Neural cell (in vitro differentiated cells): Measurements from ENCODE around the gene GPR87. TPM values are rescaled to one million over a fixed set of nuclear protein-coding genes. Genes with fewer than 3 reads are reported as not detected.

Experiments used
- H2AFZ ChIP-seq: fragments of 200-600, 300-800 bp; sonication (generic), shearing (Covaris generic); 2 replicates; pipeline ENCODE4 v1.6.0; 2014; ENCODE audit warnings: low read depth, mild to moderate bottlenecking, antibody characterized with exemption, low read length, moderate library complexity
- H3F3A ChIP-seq: fragments of 200-600 bp; shearing (Covaris generic); 2 replicates; pipeline ENCODE4 v1.6.1; 2016; ENCODE audit warnings: mild to moderate bottlenecking, moderate library complexity, mixed read lengths, antibody characterized with exemption, low read length; ENCODE audit not compliant: insufficient read depth, poor library complexity, severe bottlenecking
- H3K27ac ChIP-seq: fragments of 200-600, 300-800 bp; sonication (generic), shearing (Covaris generic); 2 replicates; pipeline ENCODE4 v1.5.1; 2014; ENCODE audit warnings: mild to moderate bottlenecking, low read length, moderate library complexity
- H3K27me3 ChIP-seq: fragments of 300-800, 200-600 bp; sonication (generic), shearing (Covaris generic); 2 replicates; pipeline ENCODE4 v1.6.0; 2014; ENCODE audit warnings: mild to moderate bottlenecking, low read depth, low read length, moderate library complexity; ENCODE audit not compliant: insufficient read depth
- H3K36me3 ChIP-seq: fragments of 300-800, 200-600 bp; sonication (generic), shearing (Covaris generic); 2 replicates; pipeline ENCODE4 v1.5.1; 2014; ENCODE audit warnings: mild to moderate bottlenecking, antibody characterized with exemption, low read length, moderate library complexity; ENCODE audit not compliant: insufficient read depth
- H3K4me2 ChIP-seq: fragments of 300-800, 200-600 bp; sonication (generic), shearing (Covaris generic); 2 replicates; pipeline ENCODE4 v1.6.0; 2014; ENCODE audit warnings: mild to moderate bottlenecking, low read length
- H3K4me3 ChIP-seq: fragments of 300-800, 200-600 bp; sonication (generic), shearing (Covaris generic); 2 replicates; pipeline ENCODE4 v1.5.1; 2014; ENCODE audit warnings: mild to moderate bottlenecking, low read length, moderate library complexity
- H3K79me2 ChIP-seq: fragments of 200-600 bp; shearing (Covaris generic); replicated peaks from 2 replicates; pipeline ENCODE4 v1.6.0; 2014; ENCODE audit warnings: mild to moderate bottlenecking, low read length, moderate library complexity; ENCODE audit not compliant: insufficient read depth
- H3K9ac ChIP-seq: fragments of 300-800, 200-600 bp; sonication (generic), shearing (Covaris generic); 2 replicates; pipeline ENCODE4 v1.6.1; 2016; ENCODE audit warnings: mild to moderate bottlenecking, low read length, mixed read lengths
- H3K9me2 ChIP-seq: fragments of 200-600 bp; shearing (Covaris generic); 2 replicates; pipeline ENCODE4 v1.6.1; 2016; ENCODE audit warnings: mild to moderate bottlenecking, low read length, mixed read lengths; ENCODE audit not compliant: insufficient read depth
- H3K9me3 ChIP-seq: fragments of 200-600, 300-800 bp; sonication (generic), shearing (Covaris generic); 2 replicates; pipeline ENCODE4 v1.6.1; 2016; ENCODE audit warnings: mild to moderate bottlenecking, mixed run types, low read length, moderate library complexity, mixed read lengths
- H4K20me1 ChIP-seq: fragments of 200-600 bp; shearing (Covaris generic); 2 replicates; pipeline ENCODE4 v1.6.1; 2016; ENCODE audit warnings: mild to moderate bottlenecking, mixed run types; ENCODE audit not compliant: insufficient read depth
- EP300 ChIP-seq: fragments of 450-650 bp; conservative IDR thresholded peaks from 2 replicates; pipeline ENCODE4 v1.6.1; 2014; ENCODE audit warnings: antibody characterized with exemption, mild to moderate bottlenecking, moderate library complexity; ENCODE audit not compliant: poor library complexity, severe bottlenecking
- EZH2 ChIP-seq: fragments of 200-600, 300-800 bp; shearing (Covaris generic), sonication (generic); IDR thresholded peaks from 2 replicates; pipeline ENCODE4 v1.6.1; 2014; ENCODE audit warnings: antibody characterized with exemption, low read length, borderline replicate concordance, mild to moderate bottlenecking; ENCODE audit not compliant: insufficient read depth, poor library complexity, severe bottlenecking
- MXI1 ChIP-seq: fragments of 450-650 bp; conservative IDR thresholded peaks from 2 replicates; pipeline ENCODE4 v1.6.1; 2014; ENCODE audit warnings: antibody characterized with exemption, mild to moderate bottlenecking; ENCODE audit not compliant: poor library complexity, severe bottlenecking
- POLR2AphosphoS5 ChIP-seq: IDR thresholded peaks from 2 replicates; pipeline ENCODE4 v1.6.1; 2012
- RAD21 ChIP-seq: fragments of 450-650 bp; conservative IDR thresholded peaks from 2 replicates; pipeline ENCODE4 v1.6.1; 2014; ENCODE audit warnings: antibody characterized with exemption, mild to moderate bottlenecking, moderate library complexity
- REST ChIP-seq: IDR thresholded peaks from 2 replicates; pipeline ENCODE4 v1.6.1; 2012; ENCODE audit warnings: borderline replicate concordance
- SMC3 ChIP-seq: fragments of 450-650 bp; conservative IDR thresholded peaks from 2 replicates; pipeline ENCODE4 v1.6.1; 2014; ENCODE audit warnings: antibody characterized with exemption, mild to moderate bottlenecking, moderate library complexity; ENCODE audit not compliant: poor library complexity
- TAF1 ChIP-seq: IDR thresholded peaks from 2 replicates; pipeline ENCODE4 v1.6.1; 2012; ENCODE audit warnings: low read depth
- polyA plus RNA-seq: library from polyadenylated mRNA; depleted of rRNA; stranded (reverse); fragments of >200 nt; gene quantifications from 2 replicates; pipeline ENCODE4 v1.2.3, GENCODE V29; 2014
- TF ChIP-seq, protein P1 (sequence below): fragments of 450-650 bp; IDR thresholded peaks from 2 replicates; pipeline ENCODE4 v1.5.1; 2014; ENCODE audit warnings: antibody characterized with exemption, mild to moderate bottlenecking, moderate library complexity; ENCODE audit not compliant: poor library complexity, severe bottlenecking

Gene GPR87
- polyA plus RNA-seq, 1 donor from 2014 or later, result not detected

DNA sequence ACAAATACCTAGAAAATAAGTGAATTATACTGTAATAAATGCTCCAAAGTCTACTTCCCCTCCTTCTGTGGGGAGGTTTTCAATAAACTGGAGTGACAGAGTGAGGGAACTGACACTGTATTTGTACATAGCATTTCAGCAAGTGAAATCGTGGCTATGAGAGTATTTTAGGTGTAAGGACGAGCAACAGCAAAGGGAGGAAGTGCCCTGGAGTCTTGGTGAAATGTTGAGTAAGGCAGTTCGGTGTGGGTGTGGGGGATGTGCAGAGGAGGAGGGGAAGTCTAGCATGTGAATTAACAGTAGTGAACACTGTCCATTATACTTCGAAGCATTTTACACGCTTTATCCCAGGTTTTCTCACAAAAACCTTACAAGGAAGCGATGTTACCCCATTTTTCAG, 30.8 kb upstream of the GPR87 start:
- H3K4me2 ChIP-seq, result no peak overlapping the region
- H4K20me1 ChIP-seq, result no peaks in the 10 kb centered on the region
- H3K9me3 ChIP-seq, result no peaks in the 10 kb centered on the region
- H3K27ac ChIP-seq, result no peak overlapping the region
- no peak overlapping the region for H2AFZ ChIP-seq
- H3K9ac ChIP-seq, result no peak overlapping the region
- no peaks in the 10 kb centered on the region for H3K79me2 ChIP-seq
- peaks cover 5% of the 10 kb centered on the region for H3K36me3 ChIP-seq
- TF ChIP-seq POLR2AphosphoS5 (no peak), RAD21 (no peak), EZH2 (no peak), MXI1 (no peak)
- TF ChIP-seq, protein P1, sequence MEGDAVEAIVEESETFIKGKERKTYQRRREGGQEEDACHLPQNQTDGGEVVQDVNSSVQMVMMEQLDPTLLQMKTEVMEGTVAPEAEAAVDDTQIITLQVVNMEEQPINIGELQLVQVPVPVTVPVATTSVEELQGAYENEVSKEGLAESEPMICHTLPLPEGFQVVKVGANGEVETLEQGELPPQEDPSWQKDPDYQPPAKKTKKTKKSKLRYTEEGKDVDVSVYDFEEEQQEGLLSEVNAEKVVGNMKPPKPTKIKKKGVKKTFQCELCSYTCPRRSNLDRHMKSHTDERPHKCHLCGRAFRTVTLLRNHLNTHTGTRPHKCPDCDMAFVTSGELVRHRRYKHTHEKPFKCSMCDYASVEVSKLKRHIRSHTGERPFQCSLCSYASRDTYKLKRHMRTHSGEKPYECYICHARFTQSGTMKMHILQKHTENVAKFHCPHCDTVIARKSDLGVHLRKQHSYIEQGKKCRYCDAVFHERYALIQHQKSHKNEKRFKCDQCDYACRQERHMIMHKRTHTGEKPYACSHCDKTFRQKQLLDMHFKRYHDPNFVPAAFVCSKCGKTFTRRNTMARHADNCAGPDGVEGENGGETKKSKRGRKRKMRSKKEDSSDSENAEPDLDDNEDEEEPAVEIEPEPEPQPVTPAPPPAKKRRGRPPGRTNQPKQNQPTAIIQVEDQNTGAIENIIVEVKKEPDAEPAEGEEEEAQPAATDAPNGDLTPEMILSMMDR, result no peak
- H3K27me3 ChIP-seq, result no peaks in the 10 kb centered on the region
- no peak overlapping the region for H3K4me3 ChIP-seq
- H3F3A ChIP-seq, result no peaks in the 10 kb centered on the region
- H3K9me2 ChIP-seq, result no peaks in the 10 kb centered on the region

DNA sequence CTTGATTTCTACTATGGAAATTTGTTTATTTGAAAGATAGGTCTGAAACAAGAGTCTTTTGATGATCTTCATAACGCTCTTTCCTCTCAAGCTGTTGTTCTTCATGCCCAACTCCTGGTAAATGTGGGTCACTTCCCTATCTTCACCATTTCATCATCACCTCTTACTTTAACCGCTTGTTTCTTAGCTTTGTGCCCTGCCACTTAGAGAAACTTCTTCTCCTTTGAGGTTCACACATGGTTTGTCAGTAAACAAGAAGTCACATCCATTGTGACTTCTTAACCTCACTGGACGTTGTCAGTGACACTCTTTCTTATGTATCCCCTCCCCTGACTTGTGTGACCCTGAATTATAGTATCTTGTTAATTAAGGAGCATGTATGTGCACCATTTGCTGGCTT, 29.7 kb upstream of the GPR87 start:
- Histone ChIP-seq H3K27me3 (no peaks in the 10 kb centered on the region), H3K27ac (no peak overlapping the region), H3K4me2 (no peak overlapping the region), H3K36me3 (peaks cover 1% of the 10 kb centered on the region), H3F3A (no peaks in the 10 kb centered on the region), H3K9me3 (no peaks in the 10 kb centered on the region), H3K9me2 (no peaks in the 10 kb centered on the region), H3K9ac (no peak overlapping the region), H4K20me1 (no peaks in the 10 kb centered on the region), H2AFZ (no peak overlapping the region), H3K4me3 (no peak overlapping the region), H3K79me2 (no peaks in the 10 kb centered on the region)
- TF ChIP-seq MXI1, result no peak
- TF ChIP-seq POLR2AphosphoS5, result no peak
- no peak for TF ChIP-seq SMC3
- TF ChIP-seq TAF1, result no peak
- TF ChIP-seq EZH2, result no peak
- TF ChIP-seq RAD21, result no peak
- TF ChIP-seq EP300, result no peak
- TF ChIP-seq, protein P1, result no peak

- no peak overlapping the region for H3K27ac ChIP-seq
- no peak overlapping the region for H3K4me2 ChIP-seq
- H3F3A ChIP-seq, result no peaks in the 10 kb centered on the region
Measured at GRCh38 chr3:151345859-151346258, 29.2 kb upstream of the GPR87 start.

More at GRCh38 chr3:151345859-151346258, 29.2 kb upstream of the GPR87 start:
- no peak overlapping the region for H2AFZ ChIP-seq
- no peaks in the 10 kb centered on the region for H3K36me3 ChIP-seq
- H3K79me2 ChIP-seq, result no peaks in the 10 kb centered on the region
- no peak overlapping the region for H3K9ac ChIP-seq
- no peaks in the 10 kb centered on the region for H3K9me2 ChIP-seq
- no peaks in the 10 kb centered on the region for H3K9me3 ChIP-seq
- no peak overlapping the region for H3K4me3 ChIP-seq
- H3K27me3 ChIP-seq, result no peaks in the 10 kb centered on the region
- no peaks in the 10 kb centered on the region for H4K20me1 ChIP-seq
- TF ChIP-seq EZH2 (no peak), MXI1 (no peak), REST (no peak), TAF1 (no peak), POLR2AphosphoS5 (no peak), SMC3 (no peak), RAD21 (no peak), EP300 (no peak)
- TF ChIP-seq, protein P1, result no peak
